Endothelial cell of umbilical vein (primary cell): ENCODE data around the gene LPP. TPM values are rescaled to one million over a fixed set of nuclear protein-coding genes. Genes with fewer than 3 reads are reported as not detected.

Source experiments
- BruUV-seq: library from RNA; stranded (reverse); fragments of 400-500 nt; replicated peaks from 2 replicates; lab custom pipeline; 2021; lab: Mats Ljungman, UMichigan
- CTCF ChIA-PET: fragments of 300-600, 350-600 bp; sonication (Branson Sonifier 250); formaldehyde crosslinking; loops from one replicate; lab custom pipeline; 2021; ENCODE audit warnings: antibody characterized with exemption, inconsistent platforms; lab: Charles Lee
- POLR2A ChIA-PET: fragments of 300-600, 350-600 bp; sonication (Branson Sonifier 250); formaldehyde crosslinking; loops from one replicate; lab custom pipeline; 2021; ENCODE audit warnings: antibody characterized with exemption, inconsistent platforms; lab: Charles Lee
- DNase-seq: peaks from one replicate; pipeline ENCODE4 v3.0.0-alpha.2; 2011; ENCODE audit warnings: low read depth, low spot score
- FAIRE-seq: peaks from 2 replicates; lab custom pipeline; 2011; peaks lifted over from hg19 to GRCh38; lab: Jason Lieb, UNC
- H2AFZ ChIP-seq: 2 replicates; pipeline ENCODE4 v1.6.0; 2012; ENCODE audit warnings: low read depth, low read length, control low read depth, inconsistent platforms
- H3K27ac ChIP-seq: 2 replicates; pipeline ENCODE4 v1.5.1; 2011; ENCODE audit warnings: low read depth, mild to moderate bottlenecking, control low read depth, low read length, moderate library complexity; ENCODE audit not compliant: insufficient read depth
- H3K27me3 ChIP-seq, 2 experiments: 2 replicates each; pipeline versions ENCODE4 v1.6.0 to v1.6.1; 2011; ENCODE audit warnings: low read length in 2 of 2, mixed read lengths in 1 of 2; ENCODE audit not compliant: control insufficient read depth in 2 of 2, insufficient read depth in 2 of 2
- H3K36me3 ChIP-seq, 2 experiments: 2 replicates in 1 of 2; 3 replicates in 1 of 2; pipeline ENCODE4 v1.5.1; 2011; ENCODE audit warnings: low read length in 2 of 2, mild to moderate bottlenecking in 1 of 2, moderate library complexity in 1 of 2; ENCODE audit not compliant: control insufficient read depth in 2 of 2, insufficient read depth in 2 of 2; ENCODE audit errors: extremely low read depth in 1 of 2
- H3K4me1 ChIP-seq: 3 replicates; pipeline ENCODE4 v1.5.1; 2011; ENCODE audit warnings: mild to moderate bottlenecking, low read length; ENCODE audit not compliant: control insufficient read depth, insufficient read depth; ENCODE audit errors: extremely low read depth
- H3K4me2 ChIP-seq: 2 replicates; pipeline ENCODE4 v1.6.1; 2011; ENCODE audit warnings: low read length, control low read depth, mixed read lengths; ENCODE audit not compliant: insufficient read depth
- H3K4me3 ChIP-seq, 3 experiments: fragments of 200-600 bp in 1 of 3; sonication (generic), shearing (Covaris generic) in 1 of 3; replicated peaks in 1 of 3; 2 replicates each; pipeline ENCODE4 v1.5.1; 2011 to 2016; ENCODE audit warnings: control low read depth in 3 of 3, low read length in 3 of 3, mild to moderate bottlenecking in 2 of 3, inconsistent platforms in 1 of 3, low read depth in 1 of 3, moderate library complexity in 1 of 3; ENCODE audit not compliant: insufficient read depth in 1 of 3
- H3K79me2 ChIP-seq: 2 replicates; pipeline ENCODE4 v1.6.0; 2012; ENCODE audit warnings: low read length, inconsistent platforms; ENCODE audit not compliant: control insufficient read depth, insufficient read depth
- H3K9ac ChIP-seq: replicated peaks from 2 replicates; pipeline ENCODE3; 2011; ENCODE audit warnings: low read length, control low read depth; ENCODE audit not compliant: insufficient read depth; ENCODE audit errors: extremely low read depth
- H3K9me1 ChIP-seq: replicated peaks from 3 replicates; pipeline ENCODE4 v1.6.0; 2011; ENCODE audit warnings: mild to moderate bottlenecking, low read length; ENCODE audit not compliant: control insufficient read depth, insufficient read depth; ENCODE audit errors: extremely low read depth
- H3K9me3 ChIP-seq: replicated peaks from 2 replicates; pipeline ENCODE4 v1.5.1; 2012; ENCODE audit warnings: low read length, inconsistent platforms; ENCODE audit not compliant: control insufficient read depth, insufficient read depth
- H4K20me1 ChIP-seq: replicated peaks from 2 replicates; pipeline ENCODE3; 2011; ENCODE audit warnings: mild to moderate bottlenecking, low read length; ENCODE audit not compliant: control insufficient read depth, insufficient read depth; ENCODE audit errors: extremely low read depth
- EZH2 ChIP-seq: IDR thresholded peaks from 2 replicates; pipeline ENCODE4 v1.6.1; 2012; ENCODE audit warnings: borderline replicate concordance, low read depth, mild to moderate bottlenecking, moderate library complexity, low read length, inconsistent platforms; ENCODE audit not compliant: severe bottlenecking
- FOS ChIP-seq: IDR thresholded peaks from 2 replicates; pipeline ENCODE4 v1.6.1; 2011; ENCODE audit warnings: mild to moderate bottlenecking, low read length, moderate library complexity, borderline replicate concordance; ENCODE audit not compliant: insufficient read depth
- GATA2 ChIP-seq: IDR thresholded peaks from 2 replicates; pipeline ENCODE4 v1.7.0; 2011; ENCODE audit warnings: low read depth, mild to moderate bottlenecking, moderate library complexity, mixed read lengths, low read length; ENCODE audit not compliant: insufficient read length, insufficient read depth
- JUN ChIP-seq: IDR thresholded peaks from 2 replicates; pipeline ENCODE4 v1.6.1; 2011; ENCODE audit warnings: borderline replicate concordance, low read depth; ENCODE audit not compliant: insufficient read length, insufficient read depth
- MYC ChIP-seq: IDR thresholded peaks from one replicate; pipeline ENCODE4 v1.6.1; 2011; ENCODE audit warnings: mild to moderate bottlenecking, low read depth, low read length
- POLR2A ChIP-seq: IDR thresholded peaks from 2 replicates; pipeline ENCODE4 v1.6.1; 2012; ENCODE audit warnings: low read depth, mild to moderate bottlenecking, control low read depth, low read length
- POLR2AphosphoS5 ChIP-seq: IDR thresholded peaks from 2 replicates; pipeline ENCODE4 v1.6.1; 2012; ENCODE audit warnings: low read depth, mild to moderate bottlenecking, control low read depth, low read length, moderate library complexity; ENCODE audit not compliant: insufficient read depth
- dilution Hi-C: fragments of 300-500 bp; cut with MboI; formaldehyde crosslinking; loops from one replicate; pipeline ENCODE4 v1.15.0; 2019; ENCODE audit warnings: low sequenced_read_pairs; ENCODE audit not compliant: extremely low pct_ligation_motif_present
- intact Hi-C: fragments of 100-400 bp; cut with micrococcal nuclease; formaldehyde crosslinking; loops from one replicate; pipeline ENCODE4 v1.10.0; 2022
- microRNA counts: library from miRNA; unstranded; fragments of <30 nt; microRNA quantifications from one replicate; lab custom pipeline; 2016
- microRNA-seq: library from miRNA; unstranded; fragments of <30 nt; microRNA quantifications from one replicate; pipeline ENCODE4 v1.2.0, GENCODE V29; 2021; ENCODE audit warnings: borderline number of aligned reads, borderline replicate concordance
- polyA plus RNA-seq, 4 experiments: library from polyadenylated mRNA; depleted of rRNA in 3 of 4; stranded (reverse) in 3 of 4; unstranded in 1 of 4; fragments of >200 nt; gene quantifications; 2 replicates each; pipeline versions ENCODE4 v1.2.1 to v1.2.3, GENCODE V29; 2011 to 2012; ENCODE audit warnings: missing spikeins in 1 of 4
- small RNA-seq: library from RNA; depleted of rRNA; stranded (forward); fragments of <200 nt; gene quantifications from one replicate; pipeline ENCODE3, GENCODE V24; 2012; ENCODE audit warnings: low replicate concordance, low read depth; ENCODE audit not compliant: insufficient read depth, insufficient read length
- total RNA-seq: library from RNA; stranded (reverse); gene quantifications from 2 replicates; pipeline ENCODE4 v1.2.3, GENCODE V29; 2021
- TF ChIP-seq, protein P1 (sequence below), 2 donors: IDR thresholded peaks; 1 replicate in 1 of 2; 2 replicates in 1 of 2; pipeline ENCODE4 v1.5.1; 2011; ENCODE audit warnings: low read length in 2 of 2, mild to moderate bottlenecking in 2 of 2, moderate library complexity in 2 of 2, control low read depth in 1 of 2, inconsistent platforms in 1 of 2, low read depth in 1 of 2; ENCODE audit not compliant: insufficient read depth in 1 of 2; ENCODE audit errors: extremely low read depth in 1 of 2
- TF ChIP-seq, protein P2 (sequence below): IDR thresholded peaks from 2 replicates; pipeline ENCODE4 v1.6.1; 2011; ENCODE audit not compliant: insufficient read depth, insufficient read length

The LPP gene
- total and polyA plus RNA-seq, 2 donors (not counting 3 experiments of a cell fraction or from before 2014, with no cell fraction given) = 16.9 to 153 TPM

DNA sequence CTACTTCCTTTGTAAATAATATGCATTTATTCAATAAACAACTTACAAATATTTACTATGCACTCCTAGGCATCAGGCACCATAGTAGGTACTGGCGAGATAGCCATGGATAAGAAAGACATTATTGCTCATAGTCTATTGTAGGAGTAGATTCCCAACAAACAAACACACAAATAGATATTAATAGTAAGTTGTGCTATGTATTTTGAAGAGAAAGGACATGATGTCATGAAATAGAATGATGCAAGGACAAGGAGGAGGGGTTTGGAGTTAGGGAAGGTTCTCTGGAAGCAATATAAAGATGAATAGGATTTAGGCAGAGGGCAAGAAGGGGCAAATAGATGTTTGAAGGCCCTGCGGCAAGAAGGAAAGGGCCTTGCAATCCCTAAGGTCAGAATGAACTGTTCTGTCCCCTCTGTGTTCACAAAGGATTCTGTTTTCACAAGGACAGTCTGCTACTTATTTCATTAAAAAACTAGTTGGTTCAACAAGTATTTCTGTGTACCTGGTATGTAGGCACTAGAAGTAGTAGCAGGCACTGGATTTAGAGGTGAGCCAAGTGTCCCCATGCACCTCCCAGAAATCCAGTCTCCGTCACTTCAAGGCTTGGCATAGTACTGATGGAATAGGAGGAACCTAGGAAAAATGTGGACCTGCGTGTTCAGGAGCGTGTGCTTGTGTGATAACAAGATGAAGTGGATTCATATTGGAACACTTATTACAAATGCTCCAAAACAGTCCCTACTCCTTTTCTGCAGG is 786.0 kb downstream of the LPP start:
- CTCF ChIA-PET = no interaction called here
- no TSS peak for BruUV-seq

More for the DNA sequence above, 786.0 kb downstream of the LPP start:
- Histone ChIP-seq H4K20me1 (no peaks in the 10 kb centered on the region), H3K4me2 (no peak overlapping the region), H3K4me1 (peaks cover 18% of the 10 kb centered on the region), H3K36me3 (no peaks in the 10 kb centered on the region), H3K27me3 (no peaks in the 10 kb centered on the region), H3K9me1 (no peaks in the 10 kb centered on the region), H3K9ac (no peak overlapping the region), H3K9me3 (no peaks in the 10 kb centered on the region), H3K4me3 (no peak overlapping the region), H3K79me2 (no peaks in the 10 kb centered on the region), H3K27ac (no peak overlapping the region), H2AFZ (no peak overlapping the region)
- POLR2A ChIA-PET = no interaction called here
- DNase-seq = no peak
- dilution Hi-C loops (no loop called here), intact Hi-C loops (no loop called here)
- TF ChIP-seq JUN = no peak
- TF ChIP-seq, protein P1, sequence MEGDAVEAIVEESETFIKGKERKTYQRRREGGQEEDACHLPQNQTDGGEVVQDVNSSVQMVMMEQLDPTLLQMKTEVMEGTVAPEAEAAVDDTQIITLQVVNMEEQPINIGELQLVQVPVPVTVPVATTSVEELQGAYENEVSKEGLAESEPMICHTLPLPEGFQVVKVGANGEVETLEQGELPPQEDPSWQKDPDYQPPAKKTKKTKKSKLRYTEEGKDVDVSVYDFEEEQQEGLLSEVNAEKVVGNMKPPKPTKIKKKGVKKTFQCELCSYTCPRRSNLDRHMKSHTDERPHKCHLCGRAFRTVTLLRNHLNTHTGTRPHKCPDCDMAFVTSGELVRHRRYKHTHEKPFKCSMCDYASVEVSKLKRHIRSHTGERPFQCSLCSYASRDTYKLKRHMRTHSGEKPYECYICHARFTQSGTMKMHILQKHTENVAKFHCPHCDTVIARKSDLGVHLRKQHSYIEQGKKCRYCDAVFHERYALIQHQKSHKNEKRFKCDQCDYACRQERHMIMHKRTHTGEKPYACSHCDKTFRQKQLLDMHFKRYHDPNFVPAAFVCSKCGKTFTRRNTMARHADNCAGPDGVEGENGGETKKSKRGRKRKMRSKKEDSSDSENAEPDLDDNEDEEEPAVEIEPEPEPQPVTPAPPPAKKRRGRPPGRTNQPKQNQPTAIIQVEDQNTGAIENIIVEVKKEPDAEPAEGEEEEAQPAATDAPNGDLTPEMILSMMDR (IDR thresholded peaks at IDR 0.05; ENCODE audit: extremely low read depth in 1 of 2, insufficient read depth in 1 of 2, low read depth in 1 of 2, low read length in 2 of 2) = no peak
- no peak for TF ChIP-seq FOS
- TF ChIP-seq, protein P2, sequence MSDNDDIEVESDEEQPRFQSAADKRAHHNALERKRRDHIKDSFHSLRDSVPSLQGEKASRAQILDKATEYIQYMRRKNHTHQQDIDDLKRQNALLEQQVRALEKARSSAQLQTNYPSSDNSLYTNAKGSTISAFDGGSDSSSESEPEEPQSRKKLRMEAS = no peak
- TF ChIP-seq POLR2AphosphoS5 = no peak
- no peak for TF ChIP-seq POLR2A
- TF ChIP-seq EZH2 = no peak
- no peak for TF ChIP-seq GATA2
- TF ChIP-seq MYC = no peak
- no peak for FAIRE-seq

MicroRNAs encoded within 50 kb of the gene (microRNA counts, 767-probe panel; counts per million panel counts)
- 723 counts per million, percentile 96 among the panel's probes with 10 or more counts for microRNA hsa-miR-28-3p (lab: Ali Mortazavi, UCI)
- 723 counts per million, percentile 96 among the panel's probes with 10 or more counts for microRNA hsa-miR-28-5p (lab: Ali Mortazavi, UCI)

Small RNAs within 50 kb of the gene (microRNA-seq; reads per million reads assigned to microRNA genes)
- gene MIR28 = 4,715 reads per million, percentile 94 among the genes with 10 or more reads in this experiment

Small RNAs within 50 kb of the gene (small RNA-seq; reads per million reads assigned to genes)
- gene MIR28 = 419 reads per million, percentile 99 among the genes with 10 or more reads in this experiment
